ENCODE results near the gene EPS15.
"Not testable (repeated sequence)": the region's sequence is repeated elsewhere in the genome, so short reads cannot be mapped to it uniquely, and the experiment has no call there.

EPS15 gene

GRCh38 chr1:51425955-51426354 is 93.1 kb downstream of the EPS15 start:
- DNase-seq (ENCODE audit: low read depth) = no peak

- DNase-seq (ENCODE audit: low read depth) = no peak
Observed at GRCh38 chr1:51425273-51425672, 93.8 kb downstream of the EPS15 start.

DNA sequence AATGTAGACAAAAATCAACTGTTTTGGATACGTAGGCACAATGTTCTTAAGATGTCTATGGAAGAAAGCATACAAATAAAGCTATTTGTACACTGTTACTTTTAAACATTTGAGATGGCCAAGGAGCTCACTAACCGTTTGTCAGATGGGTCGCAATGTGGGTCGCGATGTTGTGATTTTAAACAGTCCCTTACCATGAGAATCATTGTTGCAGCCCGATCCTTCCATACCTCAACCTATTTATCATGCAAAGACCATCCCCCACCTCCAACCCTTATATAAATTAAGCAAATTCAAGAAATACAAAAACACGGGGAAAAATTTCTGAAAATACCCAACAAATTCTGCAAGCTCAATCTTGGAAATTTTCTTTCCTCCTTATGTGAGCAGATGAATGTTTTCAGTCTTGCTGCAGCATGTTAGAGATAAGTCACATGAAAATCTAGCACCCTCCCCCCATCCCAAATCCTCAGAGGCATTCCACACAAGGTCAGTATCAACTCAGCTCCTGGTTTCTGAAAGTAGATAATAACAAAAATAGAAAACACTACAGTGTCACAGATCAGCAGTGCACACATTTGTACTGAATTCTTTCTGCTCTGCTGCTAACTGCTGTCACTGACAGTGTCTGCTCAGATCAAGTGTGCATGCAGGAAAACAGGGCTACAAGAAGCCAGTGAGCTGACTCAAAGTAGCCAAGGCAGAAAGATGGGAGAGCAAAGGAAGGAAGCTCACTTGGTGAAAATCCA is 95.8 kb downstream of the EPS15 start:
- DNase-seq (ENCODE audit: low read depth) = no peak

DNA sequence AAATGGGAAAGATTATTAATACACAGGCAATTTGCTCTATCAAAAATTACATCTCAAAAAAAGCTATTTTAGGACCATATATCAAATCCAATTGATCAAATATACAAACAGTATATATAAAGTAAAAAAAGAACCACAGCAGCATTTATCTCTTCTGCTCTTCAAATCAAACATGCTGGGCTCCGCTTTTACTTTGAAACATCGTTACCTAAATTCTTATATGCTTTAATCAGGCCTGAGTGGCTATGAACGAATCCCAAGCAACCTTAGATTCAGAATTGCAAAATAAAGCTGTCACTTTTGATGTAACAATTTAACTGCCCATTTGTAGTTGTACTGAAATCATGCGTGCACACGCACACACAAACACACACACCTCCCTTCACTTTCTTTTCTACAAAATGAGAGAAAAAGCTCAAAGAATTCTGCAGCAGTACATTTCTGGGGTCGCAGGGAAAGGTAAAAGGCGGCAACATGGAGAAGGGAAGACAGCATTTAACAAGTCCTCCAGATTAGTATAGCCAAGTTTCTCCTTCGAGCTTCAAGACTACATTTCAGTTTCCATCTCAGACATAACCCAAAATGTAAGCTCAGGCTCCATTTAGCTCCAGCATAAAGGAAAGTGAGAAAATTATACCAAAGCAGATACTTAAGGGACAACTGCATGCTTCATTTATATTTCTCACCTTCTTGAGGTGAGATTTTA is 96.5 kb downstream of the EPS15 start:
- no peak for DNase-seq (ENCODE audit: low read depth)

- no peak for DNase-seq (ENCODE audit: low read depth)
Observed at GRCh38 chr1:51421964-51422363, 97.1 kb downstream of the EPS15 start.

- DNase-seq (ENCODE audit: low read depth) = no peak
Observed at GRCh38 chr1:51420867-51421627, 98.0 kb downstream of the EPS15 start.

- no peak for DNase-seq (ENCODE audit: low read depth)
Observed at GRCh38 chr1:51418384-51418959, 100.6 kb downstream of the EPS15 start.

- DNase-seq (ENCODE audit: low read depth) = no peak
Observed at GRCh38 chr1:51417496-51418383, 101.3 kb downstream of the EPS15 start.

GRCh38 chr1:51416910-51417309 is 102.2 kb downstream of the EPS15 start:
- no peak for DNase-seq (ENCODE audit: low read depth)

DNA sequence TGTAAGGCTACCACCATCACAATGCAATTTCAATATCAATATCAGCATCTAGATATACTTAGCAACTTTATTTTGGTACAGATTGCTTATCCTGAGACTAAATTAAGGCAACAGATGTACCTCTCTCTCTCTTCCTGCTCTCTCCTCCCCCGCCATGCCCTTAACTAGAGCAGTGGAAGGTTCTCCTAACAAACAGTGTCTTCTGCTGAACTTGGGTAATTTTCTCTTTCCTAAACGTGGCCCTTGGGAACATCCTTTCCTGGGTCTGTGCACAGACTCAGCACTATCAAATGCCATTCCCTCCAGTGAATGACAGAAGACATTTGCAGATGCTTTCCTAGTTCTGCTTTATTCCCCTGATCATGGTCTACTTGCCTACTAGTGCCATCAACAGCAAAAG is 103.1 kb downstream of the EPS15 start:
- DNase-seq (ENCODE audit: low read depth) = no peak

DNA sequence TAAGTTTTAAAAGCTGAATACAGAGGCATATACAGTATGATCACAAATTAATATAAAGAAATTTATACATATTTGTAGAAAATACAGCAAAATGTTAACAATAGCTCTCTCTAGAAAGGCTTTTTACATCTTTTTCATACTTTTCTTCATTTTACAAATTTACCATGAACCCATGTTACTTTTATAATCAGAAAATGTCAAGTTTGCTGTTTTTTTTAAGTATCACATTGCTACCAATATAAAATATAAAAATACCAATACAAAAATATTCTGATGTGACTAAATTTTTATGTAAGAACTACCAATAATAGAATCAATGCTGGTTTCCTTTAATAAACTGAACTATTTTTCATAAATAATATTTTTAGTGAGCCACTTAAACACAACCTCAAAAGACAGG is 104.3 kb downstream of the EPS15 start:
- no peak for DNase-seq (ENCODE audit: low read depth)

- not testable (repeated sequence) for DNase-seq (ENCODE audit: low read depth)
Observed at GRCh38 chr1:51411820-51412219, 107.2 kb downstream of the EPS15 start.

DNA sequence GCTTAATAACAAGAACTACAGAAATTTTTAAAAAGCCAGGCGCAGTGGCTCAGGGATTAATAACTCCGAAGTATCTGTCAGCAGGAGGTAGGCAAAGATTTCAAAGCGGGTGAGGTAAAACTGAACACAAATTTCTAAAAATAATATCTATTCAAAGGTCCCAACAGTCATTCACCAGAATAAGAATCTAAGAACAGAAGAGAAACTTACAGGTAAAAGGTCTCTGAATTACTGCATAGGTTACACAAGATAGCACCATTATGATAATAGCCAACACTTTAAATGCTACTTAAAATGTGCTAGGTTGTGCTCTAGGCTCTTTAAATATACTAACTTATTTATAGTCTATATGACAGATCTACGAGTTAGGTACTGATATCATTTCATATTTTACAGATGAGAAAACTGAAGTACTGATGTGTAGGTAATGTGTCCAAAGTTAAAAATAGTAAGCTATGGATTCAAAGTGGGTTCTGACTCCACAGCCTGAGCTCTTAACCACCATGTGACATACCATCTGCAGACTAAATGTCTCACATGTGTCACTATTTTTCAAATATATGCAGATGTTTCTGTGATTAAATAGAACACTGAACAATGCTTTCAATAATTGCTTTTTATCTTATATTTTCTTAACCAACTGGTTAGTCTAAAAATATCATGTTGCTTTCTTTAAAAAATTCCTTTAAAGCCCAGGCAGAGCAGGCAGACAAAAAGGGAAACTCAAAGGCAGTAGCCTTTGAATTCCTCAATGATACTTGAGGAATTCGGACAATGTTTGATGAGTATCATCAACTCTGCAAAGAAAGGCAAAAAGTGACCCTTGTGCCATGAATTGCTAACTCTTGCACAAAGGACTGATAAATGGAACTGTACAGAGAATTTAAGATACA is 108.3 kb downstream of the EPS15 start:
- no peak for DNase-seq (ENCODE audit: low read depth)

DNA sequence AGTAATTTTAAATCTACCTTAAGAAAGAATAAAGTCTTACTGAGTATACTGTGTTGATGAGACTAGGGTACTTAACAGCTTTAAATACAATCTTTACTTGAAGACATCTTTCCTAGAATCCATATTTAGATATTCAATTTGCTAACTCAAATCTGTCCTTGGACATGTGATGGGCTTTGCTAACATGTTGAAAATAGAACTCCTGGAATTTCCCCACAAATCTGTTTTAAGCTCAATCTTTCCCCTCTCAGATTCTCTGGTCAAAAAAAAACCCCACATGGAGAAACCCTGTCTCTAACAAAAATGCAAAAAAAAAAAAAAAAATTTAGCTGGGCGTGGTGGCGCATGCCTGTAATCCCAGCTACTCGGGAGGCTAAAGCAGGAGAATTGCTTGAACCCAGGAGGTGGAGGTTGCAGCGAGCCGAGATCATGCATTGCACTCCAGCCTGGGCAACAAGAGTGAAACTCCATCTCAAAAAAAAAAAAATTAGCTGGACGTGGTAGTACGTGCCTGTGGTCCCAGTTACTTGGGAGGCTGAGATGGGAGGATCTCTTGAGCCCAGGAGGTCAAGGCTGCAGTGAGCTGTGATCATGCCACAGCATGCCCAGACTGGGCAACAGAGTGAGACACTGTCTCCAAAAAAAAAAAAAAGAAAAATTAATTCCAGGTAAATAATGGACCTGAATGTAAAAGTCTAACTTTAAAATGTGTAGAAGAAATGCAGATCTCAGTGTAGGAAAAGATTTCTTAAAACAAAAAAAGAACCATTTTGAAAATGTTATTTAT is 109.1 kb downstream of the EPS15 start:
- not testable (repeated sequence) for DNase-seq (ENCODE audit: low read depth)

- DNase-seq (ENCODE audit: low read depth) = no peak
Observed at GRCh38 chr1:51392241-51392640, 126.8 kb downstream of the EPS15 start.

- not testable (repeated sequence) for DNase-seq (ENCODE audit: low read depth)
Observed at GRCh38 chr1:51390641-51391040, 128.4 kb downstream of the EPS15 start.

DNA sequence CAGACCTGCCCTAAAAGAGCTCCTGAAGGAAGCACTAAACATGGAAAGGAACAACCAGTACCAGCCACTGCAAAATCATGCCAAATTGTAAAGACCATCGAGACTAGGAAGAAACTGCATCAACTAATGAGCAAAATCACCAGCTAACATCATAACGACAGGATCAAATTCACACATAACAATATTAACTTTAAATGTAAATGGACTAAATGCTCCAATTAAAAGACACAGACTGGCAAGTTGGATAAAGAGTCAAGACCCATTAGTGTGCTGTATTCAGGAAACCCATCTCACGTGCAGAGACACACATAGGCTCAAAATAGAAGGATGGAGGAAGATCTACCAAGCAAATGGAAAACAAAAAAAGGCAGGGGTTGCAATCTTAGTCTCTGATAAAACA is 131.8 kb downstream of the EPS15 start:
- not testable (repeated sequence) for DNase-seq (ENCODE audit: low read depth)

DNA sequence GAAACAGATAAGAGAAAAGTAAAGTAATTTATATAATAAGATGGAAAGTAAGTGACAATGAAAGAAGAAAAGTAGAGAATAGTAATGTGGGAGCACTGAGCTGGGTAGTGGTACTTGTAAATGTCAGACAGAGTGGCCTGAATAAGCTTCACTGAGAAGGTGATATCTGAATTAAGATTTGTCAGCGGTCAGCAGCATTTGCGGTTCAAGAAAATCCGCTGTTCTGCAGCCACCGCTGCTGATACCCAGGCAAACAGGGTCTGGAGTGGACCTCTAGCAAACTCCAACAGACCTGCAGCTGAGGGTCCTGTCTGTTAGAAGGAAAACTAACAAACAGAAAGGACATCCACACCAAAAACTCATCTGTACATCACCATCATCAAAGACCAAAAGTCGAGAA is 132.8 kb downstream of the EPS15 start:
- DNase-seq (ENCODE audit: low read depth) = not testable (repeated sequence)

DNA sequence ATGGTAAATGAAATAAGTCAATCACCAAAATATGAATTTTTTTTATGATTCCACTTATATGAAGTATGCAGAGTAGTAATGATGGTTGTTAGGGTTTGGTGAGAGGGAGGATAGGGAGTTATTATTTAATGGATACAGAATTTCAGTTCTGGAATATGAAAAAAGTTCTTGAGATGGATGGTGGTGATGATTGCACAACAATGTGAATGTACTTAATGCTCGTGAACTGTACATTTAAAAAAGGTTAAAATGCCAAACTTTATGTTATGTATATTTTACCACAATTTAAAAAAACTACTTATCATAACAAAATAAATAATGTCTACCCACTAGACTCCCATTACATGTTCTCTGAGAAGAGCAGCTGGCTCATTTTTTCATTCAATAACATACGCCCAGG is 133.3 kb downstream of the EPS15 start:
- DNase-seq (ENCODE audit: low read depth) = no peak

GRCh38 chr1:51381964-51382363 is 137.1 kb downstream of the EPS15 start:
- DNase-seq (ENCODE audit: low read depth) = no peak
